ENCODE data around the gene MINDY1.
A peak's percentile ranks its signal among the peaks of the same experiment; 100 is the strongest.

Gene MINDY1

GRCh38 chr1:151036356-151036755 is 29.7 kb upstream of the MINDY1 start, which contains the start of gene BNIPL:
Gene BNIPL (plus strand): TSS chr1:151036586. CDS start chr1:151036726, 140 bp downstream.
- no peak for TF ChIP-seq CTCF (IDR thresholded peaks at IDR 0.05; ENCODE audit: low read depth, low read length, missing control alignments)
- DNase-seq (ENCODE audit: low read depth), result no peak
- no peak within 1 kb of the TSS for H3K4me3 ChIP-seq (ENCODE audit: low read depth, low read length)

- no peak for DNase-seq (ENCODE audit: low read depth)
- TF ChIP-seq CTCF (IDR thresholded peaks at IDR 0.05; ENCODE audit: low read depth, low read length, missing control alignments), result no peak
- no peak overlapping the region for H3K4me3 ChIP-seq (ENCODE audit: low read depth, low read length)
These were observed 28.5 kb upstream of the MINDY1 start for GRCh38 chr1:151035167-151035566.

GRCh38 chr1:151032164-151032563 is 25.5 kb upstream of the MINDY1 start:
- no peak overlapping the region for H3K4me3 ChIP-seq (ENCODE audit: low read depth, low read length)
- no peak for DNase-seq (ENCODE audit: low read depth)
- TF ChIP-seq CTCF (IDR thresholded peaks at IDR 0.05; ENCODE audit: low read depth, low read length, missing control alignments), result no peak

- no peak for TF ChIP-seq CTCF (IDR thresholded peaks at IDR 0.05; ENCODE audit: low read depth, low read length, missing control alignments)
These were observed 19.8 kb upstream of the MINDY1 start for GRCh38 chr1:151026460-151026859.

GRCh38 chr1:151024540-151025146 is 17.9 kb upstream of the MINDY1 start:
- TF ChIP-seq CTCF (IDR thresholded peaks at IDR 0.05; ENCODE audit: low read depth, low read length, missing control alignments), result peak; percentile 81
- H3K4me3 ChIP-seq (ENCODE audit: low read depth, low read length), result no peak overlapping the region
- DNase-seq (ENCODE audit: low read depth), result peak; percentile 39

More at GRCh38 chr1:151026460-151026859, 19.8 kb upstream of the MINDY1 start:
- H3K4me3 ChIP-seq (ENCODE audit: low read depth, low read length), result no peak overlapping the region
- DNase-seq (ENCODE audit: low read depth), result no peak

- no peak overlapping the region for H3K4me3 ChIP-seq (ENCODE audit: low read depth, low read length)
- TF ChIP-seq CTCF (IDR thresholded peaks at IDR 0.05; ENCODE audit: low read depth, low read length, missing control alignments), result no peak
- DNase-seq (ENCODE audit: low read depth), result no peak
These were observed 6.8 kb upstream of the MINDY1 start for GRCh38 chr1:151013518-151013917.
